Effector memory CD8-positive, alpha-beta T cell (primary cell): ENCODE data around the gene FXYD2.
"Not testable (repeated sequence)": the region's sequence is repeated elsewhere in the genome, so short reads cannot be mapped to it uniquely, and the experiment has no call there.

Source experiments
- ATAC-seq: fragments of 150-1000 bp; cut with Tn5 transposase; replicated peaks from 2 replicates; pipeline ENCODE4 v1.10.0; 2021; ENCODE audit warnings: mild to moderate bottlenecking, moderate library complexity
- DNase-seq, 3 experiments: peaks; one replicate each; pipeline ENCODE4 v3.0.0; 2021
- H3K27ac Mint-ChIP-seq, 2 donors: one replicate each; pipeline ENCODE4 v1.8.0; 2022; ENCODE audit warnings: mild to moderate bottlenecking in 2 of 2, mixed read lengths in 2 of 2, moderate library complexity in 2 of 2
- H3K27me3 Mint-ChIP-seq, 2 donors: one replicate each; pipeline ENCODE4 v1.8.0; 2022; ENCODE audit warnings: mixed read lengths in 2 of 2
- H3K36me3 Mint-ChIP-seq: one replicate; pipeline ENCODE4 v1.8.0; 2022; ENCODE audit warnings: mild to moderate bottlenecking, moderate library complexity, mixed read lengths; ENCODE audit not compliant: insufficient read depth
- H3K4me1 Mint-ChIP-seq, 2 donors: one replicate each; pipeline ENCODE4 v1.8.0; 2022; ENCODE audit warnings: low read depth in 2 of 2, mixed read lengths in 2 of 2
- H3K4me3 Mint-ChIP-seq, 2 donors: one replicate each; pipeline ENCODE4 v1.8.0; 2022; ENCODE audit warnings: mild to moderate bottlenecking in 2 of 2, mixed read lengths in 2 of 2, moderate library complexity in 2 of 2
- H3K9me3 Mint-ChIP-seq, 2 donors: one replicate each; pipeline ENCODE4 v1.8.0; 2022; ENCODE audit warnings: mixed read lengths in 2 of 2

FXYD2 gene

GRCh38 chr11:117818041-117818873 lies 6.3 kb downstream of the FXYD2 start:
- Mint-ChIP-seq H3K4me3 (peak overlapping the region; percentile 42 to 53), H3K27me3 (no peaks in the 10 kb centered on the region), H3K4me1 (peaks cover 41 to 48% of the 10 kb centered on the region in 2 donors), H3K27ac (peak overlapping the region; percentile 92 to 96), H3K36me3 (peaks cover 11% of the 10 kb centered on the region), H3K9me3 (no peaks in the 10 kb centered on the region)
- ATAC-seq, result peak; percentile 29
- DNase-seq, result peak in 2 of 3 experiments; percentile 33 to 37

DNA sequence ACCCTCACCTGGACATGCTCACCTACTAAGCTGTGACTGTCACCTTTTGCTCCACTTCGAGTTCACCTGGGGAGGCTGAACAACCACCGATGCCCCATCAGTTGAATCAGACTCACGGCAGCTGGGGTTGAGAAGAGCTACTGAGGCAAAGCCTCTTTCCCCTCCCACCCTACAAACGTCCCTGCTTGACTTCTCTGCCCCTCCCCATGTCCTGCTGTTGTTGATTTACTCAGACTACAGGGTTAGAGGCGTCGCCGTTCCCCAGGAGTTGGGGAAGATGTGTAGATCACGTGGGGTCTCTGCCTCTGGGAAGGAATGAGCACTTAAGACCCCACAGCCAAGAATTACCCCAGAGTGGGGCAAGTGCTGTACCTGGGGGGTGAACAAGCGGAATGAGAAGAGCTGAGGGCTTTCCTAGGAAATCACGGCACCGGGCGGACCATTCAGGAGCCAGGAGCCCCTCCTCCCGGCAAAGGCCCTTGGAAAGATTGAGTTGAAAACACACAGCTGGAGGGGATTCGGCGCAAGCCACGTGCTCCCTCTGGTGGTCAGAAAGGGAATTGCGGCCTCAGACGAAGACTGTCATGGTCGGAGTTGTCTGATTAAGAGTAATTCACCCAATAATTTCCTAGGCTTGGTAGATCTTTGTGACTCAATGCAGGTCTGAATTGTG lies 7.0 kb downstream of the FXYD2 start:
- ATAC-seq, result peak; percentile 12
- DNase-seq, result peak; percentile 81 to 91 (median 84)
- Mint-ChIP-seq H3K27me3 (no peaks in the 10 kb centered on the region), H3K4me1 (peaks cover 41 to 46% of the 10 kb centered on the region in 2 donors), H3K9me3 (no peaks in the 10 kb centered on the region), H3K27ac (peak overlapping the region; percentile 92 to 96), H3K4me3 (peak overlapping the region; percentile 42 to 53), H3K36me3 (peaks cover 11% of the 10 kb centered on the region)

DNA sequence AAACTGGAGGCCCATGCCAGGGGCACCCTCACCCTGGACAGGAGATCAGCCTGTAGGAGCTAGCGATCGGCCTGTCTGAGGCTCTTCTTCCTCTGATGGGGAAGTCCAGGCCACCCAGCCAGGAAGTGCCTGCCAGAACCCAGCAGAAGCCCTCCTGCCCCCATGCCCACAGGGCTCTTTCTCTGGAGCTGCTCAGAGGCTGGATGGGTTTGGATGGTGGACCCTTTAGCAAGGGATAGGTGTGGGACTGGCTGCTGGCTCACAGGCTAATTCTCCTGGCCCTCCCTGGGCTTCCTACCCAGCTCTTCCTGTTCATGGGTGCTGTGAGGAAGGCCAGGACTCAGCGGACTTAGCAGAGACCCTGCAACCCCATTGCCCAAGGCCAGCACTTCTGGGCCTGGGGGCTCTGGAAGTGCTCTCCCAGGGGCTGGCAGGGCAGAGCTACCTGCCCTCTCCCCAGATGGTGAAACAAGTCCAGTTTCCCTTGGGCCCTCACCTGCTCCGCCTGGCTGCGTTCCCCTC lies 7.6 kb downstream of the FXYD2 start:
- peaks cover 36 to 43% of the 10 kb centered on the region in 2 donors for H3K4me1 Mint-ChIP-seq
- DNase-seq (no peak), ATAC-seq (no peak)
- peak overlapping the region; percentile 92 to 96 for H3K27ac Mint-ChIP-seq
- H3K27me3 Mint-ChIP-seq, result no peaks in the 10 kb centered on the region
- no peaks in the 10 kb centered on the region for H3K9me3 Mint-ChIP-seq
- H3K4me3 Mint-ChIP-seq, result peak overlapping the region; percentile 42 to 53
- peaks cover 11% of the 10 kb centered on the region for H3K36me3 Mint-ChIP-seq

- Mint-ChIP-seq H3K9me3 (no peaks in the 10 kb centered on the region), H3K4me3 (peak overlapping the region; percentile 69 to 75), H3K27ac (peak overlapping the region; percentile 92 to 96), H3K36me3 (peaks cover 11% of the 10 kb centered on the region), H3K4me1 (peaks cover 35 to 38% of the 10 kb centered on the region in 2 donors), H3K27me3 (no peaks in the 10 kb centered on the region)
- ATAC-seq, result no peak
- no peak for DNase-seq
Measured at GRCh38 chr11:117816151-117816741, 8.3 kb downstream of the FXYD2 start.

DNA sequence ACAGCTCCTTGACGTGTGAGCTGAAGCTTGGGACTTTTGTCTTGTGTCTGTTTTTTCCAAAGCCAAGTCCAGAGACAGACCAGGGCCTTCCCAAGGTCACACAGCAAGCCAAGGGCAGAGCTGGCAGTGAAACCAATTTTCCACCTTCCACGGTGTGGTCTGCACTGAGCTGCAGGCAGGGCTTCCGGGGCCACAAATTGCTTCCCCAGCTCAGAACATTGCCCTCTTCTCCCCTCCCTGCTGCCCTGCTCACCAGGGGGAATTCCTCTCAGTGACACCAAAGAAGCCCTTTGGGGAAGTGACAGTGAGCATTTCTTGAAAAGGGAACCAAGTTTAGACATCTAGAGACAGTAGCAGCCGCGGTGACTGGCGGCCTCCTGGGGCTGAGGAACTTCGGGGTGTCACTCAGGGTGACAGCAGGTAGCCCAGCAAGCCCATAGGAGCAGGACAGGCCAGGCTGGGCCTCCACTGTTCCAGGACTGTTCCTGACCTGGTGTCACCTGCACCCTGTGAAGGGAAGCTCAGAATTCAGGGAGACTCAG lies 9.2 kb downstream of the FXYD2 start:
- peaks cover 0 to 8% of the 10 kb centered on the region in 2 donors for H3K27me3 Mint-ChIP-seq
- H3K27ac Mint-ChIP-seq, result peak overlapping the region; percentile 92 to 96
- peak overlapping the region; percentile 69 to 75 for H3K4me3 Mint-ChIP-seq
- peak; percentile 71 to 72 (median 71) for DNase-seq
- H3K36me3 Mint-ChIP-seq, result peaks cover 11% of the 10 kb centered on the region
- H3K4me1 Mint-ChIP-seq, result peaks cover 35 to 38% of the 10 kb centered on the region in 2 donors
- peak; percentile 80 for ATAC-seq
- no peaks in the 10 kb centered on the region for H3K9me3 Mint-ChIP-seq

DNA sequence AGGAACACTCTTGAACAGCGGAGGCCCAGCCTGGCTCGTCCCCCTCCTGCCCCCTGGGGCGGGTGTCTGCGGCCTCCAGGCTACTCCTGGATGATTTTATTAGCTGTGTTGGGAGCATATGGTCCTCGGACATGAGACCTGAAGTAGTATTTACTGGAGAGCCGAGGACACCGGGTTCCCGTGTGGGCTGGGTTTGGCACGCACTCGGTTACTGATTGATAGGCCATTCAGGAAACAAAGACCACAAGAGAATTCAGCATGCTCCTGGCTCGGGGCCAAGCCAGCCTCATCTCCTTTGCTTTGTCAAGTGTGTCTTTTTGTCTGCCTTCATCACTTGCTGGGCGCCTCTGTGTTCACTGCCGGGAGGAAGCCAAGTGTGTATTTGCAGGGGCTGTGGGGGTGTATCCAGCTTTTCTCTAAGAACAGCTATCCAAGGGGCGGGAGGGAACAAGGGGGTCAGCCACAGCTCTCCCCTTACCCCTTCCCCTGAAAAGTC lies 9.7 kb downstream of the FXYD2 start:
- peaks cover 35 to 38% of the 10 kb centered on the region in 2 donors for H3K4me1 Mint-ChIP-seq
- ATAC-seq (peak; percentile 65), DNase-seq (peak; percentile 84 to 86 (median 85))
- H3K27me3 Mint-ChIP-seq, result peaks cover 0 to 9% of the 10 kb centered on the region in 2 donors
- H3K27ac Mint-ChIP-seq, result peak overlapping the region; percentile 92 to 96
- H3K9me3 Mint-ChIP-seq, result no peaks in the 10 kb centered on the region
- peaks cover 10% of the 10 kb centered on the region for H3K36me3 Mint-ChIP-seq
- H3K4me3 Mint-ChIP-seq, result peak overlapping the region; percentile 69 to 75

GRCh38 chr11:117814204-117814765 lies 10.3 kb downstream of the FXYD2 start:
- ATAC-seq, result no peak
- Mint-ChIP-seq H3K36me3 (peaks cover 6% of the 10 kb centered on the region), H3K4me3 (peak overlapping the region; percentile 69 to 75), H3K4me1 (peaks cover 35 to 38% of the 10 kb centered on the region in 2 donors), H3K9me3 (no peaks in the 10 kb centered on the region), H3K27ac (peak overlapping the region; percentile 92 to 96), H3K27me3 (peaks cover 0 to 9% of the 10 kb centered on the region in 2 donors)
- DNase-seq, result no peak

DNA sequence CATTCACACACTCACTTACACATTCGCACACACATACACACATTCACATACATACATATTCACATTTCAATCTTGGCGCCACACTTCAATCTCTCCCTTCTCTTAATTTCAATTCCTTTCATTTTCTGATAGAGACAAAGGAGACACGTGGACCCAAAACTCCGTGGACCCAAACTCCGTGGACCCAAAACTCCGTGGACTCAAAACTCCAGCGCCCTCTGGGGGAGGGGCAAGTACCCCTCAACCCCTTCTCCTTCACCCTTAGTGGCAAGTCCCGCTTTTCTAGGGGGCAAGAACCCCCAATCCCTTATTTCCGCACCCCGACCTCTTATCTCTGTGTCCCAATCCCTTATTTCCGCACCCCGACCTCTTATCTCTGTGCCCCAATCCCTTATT lies 14.5 kb downstream of the FXYD2 start:
- H3K36me3 Mint-ChIP-seq, H3K27ac Mint-ChIP-seq, H3K9me3 Mint-ChIP-seq, H3K27me3 Mint-ChIP-seq, DNase-seq, H3K4me3 Mint-ChIP-seq, ATAC-seq: not testable (repeated sequence)
- H3K4me1 Mint-ChIP-seq, result peaks cover 11 to 14% of the 10 kb centered on the region in 2 donors

DNA sequence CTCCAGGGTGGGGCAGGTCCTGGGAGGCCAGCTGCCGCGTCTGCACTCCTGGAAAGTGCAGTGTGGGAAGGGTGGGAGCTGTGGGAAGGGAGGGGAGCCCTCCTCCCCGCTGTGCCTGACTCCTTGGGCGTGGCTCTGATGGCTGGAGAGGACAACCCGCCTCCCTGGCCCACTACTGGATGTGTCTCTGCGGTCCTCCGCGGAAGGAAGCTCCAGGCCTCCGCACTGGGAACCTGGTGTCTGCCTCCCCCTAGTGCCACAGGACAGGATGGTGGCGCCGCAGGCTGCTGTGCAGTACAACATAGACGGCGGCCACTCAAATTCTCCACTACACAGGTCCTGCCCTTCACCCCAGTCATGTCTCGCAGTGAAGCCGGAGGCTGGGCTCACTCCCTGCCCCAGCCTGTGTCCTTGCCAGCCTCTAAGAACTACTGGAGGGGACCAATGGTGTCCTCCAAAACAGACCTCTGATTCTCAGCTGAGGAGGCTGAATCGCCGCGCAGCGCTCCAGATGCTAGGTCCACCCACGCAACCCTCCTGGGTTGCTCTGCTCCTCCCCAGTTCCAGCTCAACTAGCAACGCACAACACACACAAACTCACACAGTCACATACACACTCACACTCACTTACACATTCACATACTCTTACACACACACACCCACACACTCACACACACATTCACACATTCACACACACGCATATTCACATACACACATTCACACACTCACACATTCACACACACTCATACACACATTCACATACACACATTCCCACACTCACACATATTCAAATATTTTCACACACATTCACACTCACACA lies 15.1 kb downstream of the FXYD2 start:
- Mint-ChIP-seq H3K36me3 (no peaks in the 10 kb centered on the region), H3K4me1 (peaks cover 5 to 8% of the 10 kb centered on the region in 2 donors), H3K27me3 (peaks cover 0 to 9% of the 10 kb centered on the region in 2 donors), H3K9me3 (no peaks in the 10 kb centered on the region), H3K27ac (no peak overlapping the region), H3K4me3 (no peak overlapping the region)
- peak; percentile 70 for ATAC-seq
- no peak for DNase-seq

GRCh38 chr11:117808784-117809183 lies 15.8 kb downstream of the FXYD2 start:
- H3K36me3 Mint-ChIP-seq, result no peaks in the 10 kb centered on the region
- H3K9me3 Mint-ChIP-seq, result no peaks in the 10 kb centered on the region
- H3K27ac Mint-ChIP-seq, result no peak overlapping the region
- ATAC-seq, result no peak
- peaks cover 2 to 6% of the 10 kb centered on the region in 2 donors for H3K4me1 Mint-ChIP-seq
- DNase-seq, result no peak
- no peak overlapping the region for H3K4me3 Mint-ChIP-seq
- H3K27me3 Mint-ChIP-seq, result peaks cover 0 to 9% of the 10 kb centered on the region in 2 donors

- no peak overlapping the region for H3K4me3 Mint-ChIP-seq
- no peak overlapping the region for H3K27ac Mint-ChIP-seq
- no peaks in the 10 kb centered on the region for H3K36me3 Mint-ChIP-seq
- H3K9me3 Mint-ChIP-seq, result no peaks in the 10 kb centered on the region
- peak; percentile 75 to 78 (median 76) for DNase-seq
- peaks cover 0 to 2% of the 10 kb centered on the region in 2 donors for H3K4me1 Mint-ChIP-seq
- peaks cover 0 to 9% of the 10 kb centered on the region in 2 donors for H3K27me3 Mint-ChIP-seq
- peak; percentile 82 for ATAC-seq
Measured at GRCh38 chr11:117807482-117808327, 16.8 kb downstream of the FXYD2 start.
